ENCODE data around the gene ATG12.

GRCh38 chr5:115838885-115839518 lies 2.4 kb downstream of the ATG12 start:
- TF ChIP-seq MAX (IDR thresholded peaks at IDR 0.05): no peak
- no peak for TF ChIP-seq REST (IDR thresholded peaks at IDR 0.05)
- TF ChIP-seq ZFP36 (IDR thresholded peaks at IDR 0.05; ENCODE audit: borderline replicate concordance, partially characterized antibody): no peak
- no peak for TF ChIP-seq RCOR1 (IDR thresholded peaks at IDR 0.05; ENCODE audit: low read depth, low read length)
- peak; percentile 45 for TF ChIP-seq CTCF (IDR thresholded peaks at IDR 0.05)
- no peak for TF ChIP-seq CEBPB (IDR thresholded peaks at IDR 0.05)
- TF ChIP-seq SMC3 (IDR thresholded peaks at IDR 0.05): peak; percentile 33; the same call in 1 of the 3 replicates
- peak; percentile 44 to 51; a peak in 4 of 5 replicates for TF ChIP-seq RAD21 (conservative IDR thresholded peaks at IDR 0.05 in 1 of 2, IDR thresholded peaks at IDR 0.05 in 1 of 2)
- TF ChIP-seq JUN (IDR thresholded peaks at IDR 0.05): no peak
- TF ChIP-seq CBX2 (IDR thresholded peaks at IDR 0.05; ENCODE audit: borderline replicate concordance, low read depth): no peak
- no peak for TF ChIP-seq BCL3 (IDR thresholded peaks at IDR 0.05)
- TF ChIP-seq JUNB (IDR thresholded peaks at IDR 0.05): no peak
